SK-MEL-5 (cell line): ENCODE data around the gene RNMT. TPM values are rescaled to one million over a fixed set of nuclear protein-coding genes. Genes with fewer than 3 reads are reported as not detected.

Experiments used
- DNase-seq: peaks from one replicate; pipeline ENCODE4 v3.0.0-alpha.2; 2016; ENCODE audit warnings: low read depth, low spot score
- in situ Hi-C: cut with HindIII; loops from 2 replicates; pipeline ENCODE4 v1.10.0; 2016; ENCODE audit warnings: low sequenced_read_pairs, high pct_unique_total_duplicates, low pct_unique_long_range_greater_than_20kb
- small RNA-seq, 2 experiments: library from RNA; depleted of rRNA; stranded (forward); fragments of <200 nt; gene quantifications; one replicate each; pipeline ENCODE3, GENCODE V24; 2014
- total RNA-seq: library from RNA; depleted of rRNA; stranded (reverse); fragments of >200 nt; shearing (Covaris generic); gene quantifications from 2 replicates; pipeline ENCODE4 v1.2.3, GENCODE V29; 2014; rRNA removed

The RNMT gene
- total RNA-seq, 1 experiment from 2014 or later = 90.1 TPM

DNA sequence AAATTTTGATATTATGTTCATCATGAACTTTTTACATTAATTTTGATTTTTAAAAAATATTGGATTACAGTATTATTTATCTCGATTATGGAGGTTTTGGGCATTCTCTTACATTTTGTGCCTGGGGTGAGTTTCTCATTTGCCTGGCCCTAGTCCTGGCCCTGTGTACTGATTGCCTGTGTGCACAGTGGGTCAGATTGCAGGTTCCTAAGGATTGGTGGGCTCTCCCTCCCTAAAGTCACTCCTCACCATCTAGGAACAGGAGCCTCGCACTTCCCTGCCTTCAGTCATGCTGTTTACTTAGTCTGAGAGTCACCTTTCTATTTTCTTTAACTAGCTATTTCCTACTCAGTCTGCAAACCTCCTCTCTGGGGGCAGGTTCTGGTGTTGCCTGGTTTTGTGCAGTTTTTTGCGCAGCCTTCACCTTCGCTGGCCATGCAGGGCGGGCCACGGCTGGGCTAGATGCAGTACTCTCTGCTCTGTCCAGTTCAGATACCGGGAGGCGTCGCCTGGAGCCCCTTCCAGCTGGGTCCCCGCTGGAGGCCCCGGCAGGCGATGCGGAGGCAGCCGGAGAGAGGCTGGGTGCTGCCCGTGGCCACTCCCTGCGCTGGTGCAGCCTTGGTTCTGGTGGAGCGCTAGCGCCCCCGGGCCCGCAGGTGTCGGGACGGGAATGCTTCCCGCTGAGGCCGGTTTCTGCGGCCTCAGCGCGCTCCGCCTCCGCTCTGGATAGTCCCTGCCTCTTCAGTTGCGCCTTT is 74.2 kb downstream of the RNMT start:
- peak; percentile 77 for DNase-seq
- in situ Hi-C loops = no loop called here

DNA sequence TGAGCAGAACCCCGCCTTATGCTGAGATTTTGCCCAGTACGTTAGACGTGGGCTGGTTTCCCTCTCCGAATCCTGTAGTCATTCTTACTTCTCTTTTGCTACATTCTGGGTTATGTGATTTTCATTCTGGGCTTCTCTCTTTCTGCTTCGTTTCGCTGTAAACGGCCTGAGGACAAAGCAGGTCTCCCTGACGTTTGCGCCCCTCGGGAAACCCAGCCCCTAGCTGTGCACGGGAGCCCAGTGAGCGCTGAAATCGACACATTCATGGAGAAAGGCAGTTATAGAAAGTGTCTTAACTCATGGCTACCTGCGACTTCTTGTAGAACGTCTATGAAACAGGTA is 74.8 kb downstream of the RNMT start:
- in situ Hi-C loops = no loop called here
- DNase-seq = no peak

DNA sequence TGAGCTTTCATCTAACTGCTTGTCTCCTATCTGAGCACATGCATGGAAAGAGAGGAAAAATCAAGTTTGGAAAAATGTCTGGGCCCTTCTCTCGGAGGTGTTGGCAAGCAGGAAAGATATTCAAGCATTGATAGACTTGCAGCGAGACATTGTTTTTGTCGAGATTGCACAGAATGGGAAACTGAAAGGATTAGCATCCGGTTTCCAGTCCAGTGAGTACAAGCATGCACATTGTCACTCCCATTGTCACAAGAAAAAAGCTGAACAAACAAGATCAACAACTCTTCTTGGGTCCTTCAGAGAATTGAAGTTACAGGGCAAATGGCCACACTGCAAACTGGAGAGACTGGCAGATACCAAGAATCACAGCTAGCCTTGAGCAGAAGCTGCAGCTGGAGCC is 77.8 kb downstream of the RNMT start:
- in situ Hi-C loops = no loop called here
- DNase-seq = no peak

DNA sequence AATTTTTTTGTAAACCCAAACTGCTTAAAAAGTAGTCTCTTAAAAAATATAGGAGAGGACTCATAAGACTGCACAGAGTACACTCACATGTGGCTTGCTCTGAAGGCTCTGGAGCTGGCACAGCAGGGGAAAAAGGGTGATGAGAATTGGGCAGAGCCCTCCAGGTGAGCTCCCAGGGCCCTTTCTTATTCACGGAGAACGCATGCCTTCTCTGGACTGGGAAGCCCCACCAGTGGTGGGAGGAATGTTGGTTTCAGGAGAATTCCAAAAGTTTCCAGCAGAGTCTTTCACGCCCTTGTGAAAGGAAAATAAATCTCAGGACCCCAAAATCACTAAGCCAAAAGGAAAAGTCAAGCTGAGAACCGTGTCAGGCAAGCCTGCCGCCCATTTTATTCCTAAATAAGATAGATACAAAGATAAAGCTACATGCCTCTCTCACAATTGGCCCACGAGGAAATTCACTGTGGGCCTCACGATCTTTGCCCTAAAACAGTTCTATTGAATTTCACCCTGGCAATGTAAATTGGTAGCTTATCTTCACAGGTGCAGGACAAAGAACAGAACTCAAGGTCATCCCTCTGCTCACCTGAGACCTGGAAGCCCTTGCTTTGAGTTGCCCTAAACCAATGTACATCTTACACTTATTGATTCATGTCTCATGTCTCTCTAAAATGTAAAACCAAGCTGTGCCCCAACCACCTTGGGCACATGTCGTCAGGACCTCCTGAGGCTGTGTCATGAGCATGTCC is 82.0 kb downstream of the RNMT start:
- in situ Hi-C loops = no loop called here
- DNase-seq = no peak

DNA sequence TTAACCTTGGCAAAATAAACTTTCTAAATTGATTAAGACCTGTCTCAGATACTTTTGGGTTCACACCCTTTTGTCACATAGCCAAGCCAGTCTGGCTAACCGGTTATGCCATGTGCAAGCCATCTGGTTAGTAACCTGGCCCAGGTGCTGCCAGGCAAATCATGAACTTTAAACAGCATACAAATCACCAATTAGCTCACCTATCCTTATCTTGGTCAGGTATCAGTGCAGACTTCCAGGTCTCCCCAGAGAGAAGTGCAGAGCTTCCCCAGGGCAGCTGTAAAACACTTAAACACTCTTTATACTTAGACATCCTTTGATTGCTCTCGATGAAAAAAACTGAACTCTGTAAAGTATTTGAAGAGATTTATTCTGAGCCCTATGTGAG is 82.6 kb downstream of the RNMT start:
- DNase-seq = no peak
- in situ Hi-C loops = no loop called here

DNA sequence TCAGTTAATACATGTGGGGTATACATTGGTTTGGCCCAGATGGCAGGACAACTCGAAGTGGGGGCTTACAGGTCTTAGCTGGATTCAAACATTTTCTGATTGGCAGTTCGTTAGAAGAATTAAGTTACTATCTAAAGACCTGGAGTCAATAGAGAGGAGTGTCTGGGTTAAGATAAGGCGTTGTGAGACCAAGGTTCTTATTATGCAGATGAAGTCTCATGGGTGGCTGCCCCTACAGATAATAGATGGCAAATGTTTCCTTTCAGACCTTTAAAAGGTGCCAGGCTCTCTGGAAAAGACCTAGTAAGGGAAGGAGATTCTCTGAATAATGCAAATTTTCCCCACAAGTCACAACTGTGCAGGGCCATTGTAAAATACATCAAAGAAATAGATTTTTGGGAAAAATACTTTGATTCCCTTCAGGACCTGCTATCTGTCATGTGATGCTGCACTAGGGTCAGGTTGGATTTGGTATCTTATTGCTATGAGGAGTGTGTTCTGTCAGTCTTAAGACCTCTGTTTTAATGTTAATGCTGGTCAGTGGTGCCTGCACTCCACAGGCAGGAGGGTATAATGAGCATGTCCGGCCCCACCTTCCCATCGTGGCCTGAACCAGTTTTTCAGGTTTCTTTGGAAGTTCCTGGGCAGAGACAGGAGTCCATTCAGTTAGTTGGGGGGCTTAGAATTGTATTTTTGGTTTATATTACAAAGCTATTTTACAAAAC is 83.2 kb downstream of the RNMT start:
- DNase-seq = no peak
- in situ Hi-C loops = no loop called here

DNA sequence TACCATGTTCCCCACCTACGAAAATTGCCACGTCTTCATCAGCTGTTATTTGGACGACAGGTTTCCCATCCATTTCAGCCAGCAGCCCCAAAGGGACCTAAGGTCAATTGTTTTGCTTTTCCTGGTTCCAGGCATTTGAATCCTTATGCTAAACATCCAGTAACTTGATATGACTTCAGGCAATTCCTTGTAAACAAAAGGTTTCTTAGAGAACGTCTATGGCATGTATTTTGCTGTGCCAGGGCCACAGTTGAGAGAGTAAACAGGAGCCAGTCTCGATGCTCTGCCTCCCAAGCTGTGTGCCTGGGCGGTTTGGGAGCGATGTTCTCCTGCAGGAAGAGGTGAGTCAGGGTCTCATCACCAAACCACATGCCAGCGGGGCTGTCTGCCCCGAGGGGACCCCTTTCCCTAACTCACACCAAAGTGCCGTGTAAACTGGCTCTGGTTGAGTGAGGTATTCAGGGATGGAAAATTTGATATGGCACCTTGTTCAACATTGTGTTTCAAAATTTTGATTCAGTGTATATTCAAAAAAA is 84.5 kb downstream of the RNMT start:
- DNase-seq = peak; percentile 21
- in situ Hi-C loops = no loop called here

DNA sequence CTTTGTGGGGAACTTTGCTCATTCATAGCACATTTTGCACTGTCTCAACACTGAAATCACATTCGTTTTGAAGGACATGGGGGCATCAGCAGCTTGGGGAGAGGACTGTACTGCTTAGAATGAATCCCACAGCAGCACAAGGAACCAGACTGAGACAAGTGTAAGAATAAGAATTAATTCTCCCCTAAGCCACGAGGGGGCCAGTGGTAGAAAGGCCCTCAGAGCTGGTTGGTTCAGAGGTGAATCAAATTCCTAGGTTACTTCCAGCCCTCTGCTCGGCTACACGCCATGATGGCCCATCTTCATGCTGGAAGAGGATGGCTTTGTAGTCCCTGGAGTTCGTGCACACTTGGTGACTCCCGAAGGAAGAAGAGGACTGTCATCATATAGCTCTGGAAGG is 85.5 kb downstream of the RNMT start:
- peak; percentile 54 for DNase-seq
- in situ Hi-C loops = no loop called here

DNA sequence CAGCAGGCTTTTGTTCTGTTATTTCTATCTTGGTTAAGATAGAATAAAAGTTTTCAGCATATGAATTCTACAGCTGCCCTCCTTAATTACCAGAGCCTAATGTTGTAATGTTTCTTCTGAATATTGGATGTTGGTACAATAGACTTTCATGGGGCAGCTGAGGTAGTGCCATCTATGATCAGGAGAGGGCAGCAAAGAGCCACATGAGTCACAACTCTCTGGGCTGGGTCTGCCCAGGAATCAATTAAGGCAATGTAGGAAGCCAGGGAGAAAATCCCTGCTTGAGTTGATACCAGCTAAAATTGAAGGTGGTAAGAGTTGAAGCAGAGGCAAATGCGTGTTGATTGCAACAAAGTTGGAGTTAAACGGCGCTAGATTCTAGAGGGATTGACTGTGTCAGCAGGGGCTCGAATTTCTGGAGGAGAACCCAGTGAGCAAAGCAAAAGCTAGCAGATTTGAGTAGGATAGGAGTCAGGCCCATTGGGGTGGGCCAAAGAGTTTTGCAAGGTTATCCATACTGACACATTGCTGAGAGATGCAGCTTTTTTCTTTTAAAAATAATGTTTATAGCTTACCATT is 86.9 kb downstream of the RNMT start:
- in situ Hi-C loops = no loop called here
- peak; percentile 74 for DNase-seq

Small RNA genes within 50 kb of the gene (small RNA-seq; reads per million reads assigned to genes)
- gene AP001525.1 (0 to 0.02 reads per million in 2 experiments), gene RN7SL362P (0 reads per million in 2 experiments)

Other genes starting within 250 kb of the RNMT start
- 124 and 142 TPM in 2 replicates for gene FAM210A, start 115 bp upstream of the RNMT start, total RNA-seq
- not detected in 2 replicates for gene MC5R, start 97.5 kb downstream of the RNMT start, total RNA-seq
- gene MC2R, start 188.9 kb downstream of the RNMT start, total RNA-seq = not detected in 2 replicates